SK-N-SH (cell line): ENCODE data around the gene CDC73.

Source experiments
- CHD2 ChIP-seq: fragments of 150-350 bp; IDR thresholded peaks from 2 replicates; pipeline ENCODE4 v1.6.1; 2018; ENCODE audit warnings: low read length; ENCODE audit not compliant: partially characterized antibody
- CTCF ChIP-seq: fragments of 200-600 bp; sonication (generic); IDR thresholded peaks from 2 replicates; pipeline ENCODE4 v1.6.1; 2017; ENCODE audit warnings: antibody characterized with exemption, mild to moderate bottlenecking, moderate library complexity
- EP300 ChIP-seq, 2 experiments: IDR thresholded peaks; 2 replicates each; pipeline versions ENCODE4 v1.4.0 to v1.6.1; 2012; ENCODE audit warnings: borderline replicate concordance in 1 of 2, low read depth in 1 of 2, low read length in 1 of 2
- MAX ChIP-seq: IDR thresholded peaks from 2 replicates; pipeline ENCODE4 v1.4.0; 2012; ENCODE audit warnings: low read depth
- REST ChIP-seq: IDR thresholded peaks from 2 replicates; pipeline ENCODE4 v1.6.1; 2012; ENCODE audit warnings: mild to moderate bottlenecking, low read depth, low read length, moderate library complexity
- SMC3 ChIP-seq: IDR thresholded peaks from 2 replicates; pipeline ENCODE4 v1.6.1; 2012; ENCODE audit warnings: low read depth, low read length, improper control_type of control experiment

- TF ChIP-seq CTCF (no peak), EP300 (IDR thresholded peaks at IDR 0.05; ENCODE audit: borderline replicate concordance in 1 of 2, low read depth in 1 of 2, low read length in 1 of 2) (no peak), CHD2 (no peak), MAX (no peak), SMC3 (no peak), REST (no peak)
Observed at GRCh38 chr1:193281894-193282293, 160.1 kb downstream of the CDC73 start.
